MM.1S (cell line): ENCODE measurements around the gene PRSS33.

ENCODE experiments used
- DNase-seq: peaks from one replicate; pipeline ENCODE4 v3.0.0-alpha.2; 2015
- H2AFZ ChIP-seq: fragments of 300-600 bp; sonication (generic); 2 replicates; pipeline ENCODE4 v1.6.0; 2016; ENCODE audit warnings: antibody characterized with exemption, low read length
- H3F3A ChIP-seq: fragments of 300-600 bp; sonication (generic); 2 replicates; pipeline ENCODE4 v1.6.1; 2016; ENCODE audit warnings: mild to moderate bottlenecking, antibody characterized with exemption, low read length, moderate library complexity, mixed read lengths; ENCODE audit not compliant: insufficient read depth
- H3K27ac ChIP-seq: fragments of 300-600 bp; sonication (generic); 2 replicates; pipeline ENCODE4 v1.5.1; 2016; ENCODE audit warnings: mild to moderate bottlenecking, low read length
- H3K27me3 ChIP-seq: fragments of 300-600 bp; sonication (generic); replicated peaks from 2 replicates; pipeline ENCODE4 v1.6.0; 2016; ENCODE audit warnings: low read length; ENCODE audit not compliant: insufficient read depth
- H3K36me3 ChIP-seq: fragments of 300-600 bp; sonication (generic); replicated peaks from 2 replicates; pipeline ENCODE4 v1.6.1; 2016; ENCODE audit warnings: mild to moderate bottlenecking, low read length, mixed read lengths; ENCODE audit not compliant: insufficient read depth
- H3K4me1 ChIP-seq: fragments of 300-600 bp; sonication (generic); 2 replicates; pipeline ENCODE4 v1.6.1; 2016; ENCODE audit warnings: low read length, mixed read lengths
- H3K4me2 ChIP-seq: fragments of 300-600 bp; sonication (generic); 2 replicates; pipeline ENCODE4 v1.6.0; 2016; ENCODE audit warnings: low read depth, low read length
- H3K4me3 ChIP-seq: fragments of 300-600 bp; sonication (generic); 2 replicates; pipeline ENCODE4 v1.5.1; 2016; ENCODE audit warnings: low read length, mixed read lengths
- H3K79me2 ChIP-seq: fragments of 300-600 bp; sonication (generic); 2 replicates; pipeline ENCODE4 v1.6.1; 2016; ENCODE audit warnings: mixed run types, low read length, mixed read lengths
- H3K9ac ChIP-seq: fragments of 300-600 bp; sonication (generic); 2 replicates; pipeline ENCODE4 v1.6.1; 2016; ENCODE audit warnings: low read length, mixed read lengths
- H3K9me2 ChIP-seq: fragments of 300-600 bp; sonication (generic); replicated peaks from 2 replicates; pipeline ENCODE4 v1.6.1; 2016; ENCODE audit warnings: mild to moderate bottlenecking, low read length, mixed read lengths; ENCODE audit not compliant: insufficient read depth
- H3K9me3 ChIP-seq: fragments of 300-600 bp; sonication (generic); replicated peaks from 2 replicates; pipeline ENCODE4 v1.6.1; 2016; ENCODE audit warnings: mild to moderate bottlenecking, low read length, mixed read lengths; ENCODE audit not compliant: insufficient read depth
- H4K20me1 ChIP-seq: fragments of 300-600 bp; sonication (generic); 2 replicates; pipeline ENCODE4 v1.6.1; 2016; ENCODE audit warnings: mild to moderate bottlenecking, low read length, moderate library complexity, mixed read lengths; ENCODE audit not compliant: insufficient read depth
- EZH2 ChIP-seq: fragments of 300-600 bp; sonication (generic); optimal IDR thresholded peaks from 2 replicates; pipeline ENCODE3; 2017; ENCODE audit warnings: low read depth, mild to moderate bottlenecking, antibody characterized with exemption, low read length, mixed read lengths
- EZH2phosphoT487 ChIP-seq: fragments of 300-600 bp; sonication (generic); IDR thresholded peaks from 2 replicates; pipeline ENCODE4 v1.6.1; 2018; ENCODE audit warnings: antibody characterized with exemption, low read length
- TF ChIP-seq, protein P1 (sequence below): fragments of 300-600 bp; sonication (generic); IDR thresholded peaks from 2 replicates; pipeline ENCODE4 v1.5.1; 2016; ENCODE audit warnings: antibody characterized with exemption, low read length, mixed read lengths

PRSS33 gene

DNA sequence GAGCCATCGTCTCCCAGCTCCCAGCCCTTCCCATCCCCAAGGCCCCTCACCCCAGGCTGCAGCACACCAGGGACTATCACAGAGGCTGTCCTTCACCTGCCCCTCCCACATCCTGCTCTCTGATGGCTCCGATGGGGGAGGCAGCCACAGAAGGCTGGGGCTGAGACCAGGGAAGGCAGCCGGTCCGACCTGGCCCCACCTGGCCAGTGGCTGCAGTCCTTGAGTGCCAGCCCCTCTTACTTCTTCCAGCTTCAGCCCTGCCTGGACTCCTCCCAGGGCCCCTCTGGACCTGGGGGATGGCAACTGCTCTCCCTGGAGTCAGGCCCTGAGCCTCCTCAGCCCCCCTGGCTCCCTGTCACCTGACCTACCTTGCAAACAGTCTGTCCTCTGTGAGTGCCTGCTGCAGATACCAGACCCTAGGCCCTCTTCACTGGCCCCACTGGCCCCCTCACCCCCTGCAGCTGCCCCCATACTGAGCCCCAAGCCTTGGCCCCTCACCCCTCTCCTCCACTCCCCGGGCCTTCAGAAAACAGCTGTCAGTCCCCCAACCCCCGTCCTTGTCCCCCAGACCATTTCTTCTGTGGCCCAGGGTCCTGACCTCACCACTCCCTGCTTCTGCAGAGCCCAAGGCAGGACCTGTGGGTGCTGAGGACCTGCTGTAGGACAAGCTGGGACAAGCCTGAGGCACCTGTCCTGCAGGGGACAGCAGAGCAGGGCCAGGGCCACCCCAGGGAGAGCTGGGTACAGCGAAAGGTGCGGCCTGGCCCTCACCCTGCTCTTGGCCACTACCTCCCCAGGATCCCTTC lies 47.5 kb downstream of the PRSS33 start:
- TF ChIP-seq, protein P1, sequence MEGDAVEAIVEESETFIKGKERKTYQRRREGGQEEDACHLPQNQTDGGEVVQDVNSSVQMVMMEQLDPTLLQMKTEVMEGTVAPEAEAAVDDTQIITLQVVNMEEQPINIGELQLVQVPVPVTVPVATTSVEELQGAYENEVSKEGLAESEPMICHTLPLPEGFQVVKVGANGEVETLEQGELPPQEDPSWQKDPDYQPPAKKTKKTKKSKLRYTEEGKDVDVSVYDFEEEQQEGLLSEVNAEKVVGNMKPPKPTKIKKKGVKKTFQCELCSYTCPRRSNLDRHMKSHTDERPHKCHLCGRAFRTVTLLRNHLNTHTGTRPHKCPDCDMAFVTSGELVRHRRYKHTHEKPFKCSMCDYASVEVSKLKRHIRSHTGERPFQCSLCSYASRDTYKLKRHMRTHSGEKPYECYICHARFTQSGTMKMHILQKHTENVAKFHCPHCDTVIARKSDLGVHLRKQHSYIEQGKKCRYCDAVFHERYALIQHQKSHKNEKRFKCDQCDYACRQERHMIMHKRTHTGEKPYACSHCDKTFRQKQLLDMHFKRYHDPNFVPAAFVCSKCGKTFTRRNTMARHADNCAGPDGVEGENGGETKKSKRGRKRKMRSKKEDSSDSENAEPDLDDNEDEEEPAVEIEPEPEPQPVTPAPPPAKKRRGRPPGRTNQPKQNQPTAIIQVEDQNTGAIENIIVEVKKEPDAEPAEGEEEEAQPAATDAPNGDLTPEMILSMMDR: no peak
- TF ChIP-seq EZH2 (no peak), EZH2phosphoT487 (no peak)
- Histone ChIP-seq H3F3A (no peaks in the 10 kb centered on the region), H4K20me1 (no peaks in the 10 kb centered on the region), H3K4me3 (no peak overlapping the region), H3K9me2 (no peaks in the 10 kb centered on the region), H3K4me1 (no peaks in the 10 kb centered on the region), H3K9ac (no peak overlapping the region), H3K4me2 (no peak overlapping the region), H3K27me3 (peaks cover 11% of the 10 kb centered on the region; the same call in 1 of the 2 replicates), H3K27ac (no peak overlapping the region), H3K79me2 (no peaks in the 10 kb centered on the region), H3K36me3 (no peaks in the 10 kb centered on the region), H3K9me3 (no peaks in the 10 kb centered on the region), H2AFZ (no peak overlapping the region)
- no peak for DNase-seq

DNA sequence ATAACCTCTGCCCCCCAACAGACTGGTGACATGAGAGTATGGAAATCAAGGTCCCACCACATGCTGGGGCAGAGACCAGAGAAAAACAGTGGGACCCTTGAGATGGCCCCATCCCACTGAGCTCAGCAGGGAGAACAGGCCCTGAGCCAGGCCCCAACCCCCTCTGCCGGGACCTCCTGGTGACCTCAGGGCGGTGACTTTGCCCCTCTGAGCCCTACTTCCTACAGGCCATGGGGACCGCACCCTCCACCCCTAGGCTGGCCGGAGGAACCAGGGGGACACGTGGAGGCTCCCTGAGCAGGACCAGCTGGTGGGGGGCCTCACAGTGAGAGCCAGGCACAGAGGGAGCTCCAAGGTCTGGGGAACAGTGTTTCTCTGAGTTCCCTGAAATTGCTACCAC lies 48.7 kb downstream of the PRSS33 start:
- H3K9me2 ChIP-seq: no peaks in the 10 kb centered on the region
- no peak overlapping the region for H3K27ac ChIP-seq
- no peak overlapping the region for H3K4me2 ChIP-seq
- no peaks in the 10 kb centered on the region for H4K20me1 ChIP-seq
- H2AFZ ChIP-seq: no peak overlapping the region
- H3K9me3 ChIP-seq: no peaks in the 10 kb centered on the region
- no peaks in the 10 kb centered on the region for H3F3A ChIP-seq
- no peak overlapping the region for H3K9ac ChIP-seq
- no peaks in the 10 kb centered on the region for H3K79me2 ChIP-seq
- 0 out of 2 replicates have a peak, but pooled peaks cover 2% of the 10 kb centered on the region for H3K27me3 ChIP-seq
- H3K4me3 ChIP-seq: no peak overlapping the region
- no peak for DNase-seq
- TF ChIP-seq, protein P1: no peak
- TF ChIP-seq EZH2phosphoT487: no peak
- no peak for TF ChIP-seq EZH2
- H3K36me3 ChIP-seq: no peaks in the 10 kb centered on the region
- no peaks in the 10 kb centered on the region for H3K4me1 ChIP-seq

DNA sequence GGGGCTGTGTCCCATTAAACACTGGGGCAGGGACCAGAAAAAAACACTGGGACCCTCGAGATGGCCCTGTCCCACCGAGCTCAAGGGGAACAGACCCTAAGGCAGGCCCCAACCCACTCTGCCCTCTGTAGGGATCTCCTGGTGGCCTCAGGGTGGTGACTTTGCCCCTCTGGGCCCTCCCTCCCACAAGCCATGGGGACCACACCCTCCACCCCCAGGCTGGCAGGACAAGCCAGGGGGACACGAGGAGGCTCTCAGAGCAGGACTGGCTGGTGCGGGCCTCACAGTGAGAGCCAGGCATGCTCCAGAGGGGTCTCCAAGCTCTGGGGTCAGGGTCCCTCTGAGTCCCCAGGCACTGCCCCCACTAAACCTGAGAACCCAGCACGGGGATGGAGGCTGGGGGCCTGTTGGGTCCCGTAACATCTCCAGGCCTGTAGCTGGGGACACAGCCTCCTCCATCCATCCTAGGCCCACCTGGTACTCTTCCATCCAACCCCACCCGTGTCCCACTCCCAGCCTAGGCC lies 49.4 kb downstream of the PRSS33 start:
- Histone ChIP-seq H3K79me2 (no peaks in the 10 kb centered on the region), H3F3A (no peaks in the 10 kb centered on the region), H3K9me3 (no peaks in the 10 kb centered on the region), H4K20me1 (no peaks in the 10 kb centered on the region), H3K9ac (no peak overlapping the region), H3K27ac (no peak overlapping the region), H3K9me2 (no peaks in the 10 kb centered on the region), H3K27me3 (0 out of 2 replicates have a peak, but pooled peaks cover under 1% of the 10 kb centered on the region), H3K36me3 (no peaks in the 10 kb centered on the region), H3K4me3 (no peak overlapping the region), H3K4me1 (no peaks in the 10 kb centered on the region), H2AFZ (no peak overlapping the region), H3K4me2 (no peak overlapping the region)
- TF ChIP-seq, protein P1: no peak
- TF ChIP-seq EZH2 (no peak), EZH2phosphoT487 (no peak)
- DNase-seq: no peak
